Measurements from ENCODE around the gene HIP1. TPM values are rescaled to one million over a fixed set of nuclear protein-coding genes. Genes with fewer than 3 reads are reported as not detected.

HIP1 gene
- total RNA-seq, 1 donor from 2014 or later: 14.0 TPM

DNA sequence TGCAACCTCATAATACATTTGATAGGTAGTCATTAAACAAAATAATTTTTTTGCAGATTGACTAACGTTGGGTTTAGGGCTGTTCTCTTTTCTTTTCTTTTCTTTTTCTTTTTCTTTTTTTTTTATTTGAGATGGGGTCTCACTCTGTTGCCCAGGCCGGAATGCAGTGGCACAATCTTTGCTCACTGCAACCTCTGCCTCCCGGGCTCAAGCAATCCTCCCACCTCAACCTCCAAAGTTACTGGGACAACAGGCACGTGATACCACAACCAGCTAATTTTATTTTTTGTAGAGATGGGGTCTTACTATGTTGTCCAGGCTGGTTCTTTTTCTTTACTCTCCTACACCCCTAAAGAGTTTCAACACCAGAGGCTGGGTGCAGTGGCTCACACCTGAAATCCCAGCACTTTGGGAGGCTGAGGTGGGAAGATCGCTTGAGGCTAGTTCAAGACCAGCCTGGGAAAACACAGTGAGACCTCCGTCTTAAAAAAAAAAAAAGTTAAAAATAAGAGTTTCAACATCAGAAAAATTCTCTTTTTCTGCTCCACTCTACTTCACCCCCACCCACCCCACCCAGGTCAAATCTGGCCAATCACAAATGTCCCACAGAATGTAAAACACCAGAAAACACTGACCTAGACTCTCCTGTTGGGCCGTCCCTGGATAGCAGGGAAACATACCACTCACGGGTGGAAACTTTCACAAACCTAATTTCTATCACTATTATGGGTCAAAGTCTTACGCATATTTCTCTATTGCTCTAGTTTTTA, 3.0 kb downstream of the HIP1 start:
- Mint-ChIP-seq H3K27ac (ENCODE audit: unreplicated experiment) (no peak overlapping the region), H3K4me3 (ENCODE audit: unreplicated experiment) (no peak overlapping the region), H3K36me3 (ENCODE audit: low read depth, unreplicated experiment) (no peaks in the 10 kb centered on the region), H3K9me3 (ENCODE audit: unreplicated experiment) (peaks cover 2% of the 10 kb centered on the region), H3K4me1 (ENCODE audit: low read depth, unreplicated experiment) (peaks cover 11% of the 10 kb centered on the region), H3K27me3 (ENCODE audit: low read depth, unreplicated experiment) (peaks cover under 1% of the 10 kb centered on the region)
- H2AFZ ChIP-seq (ENCODE audit: low read depth, low read length): no peak overlapping the region
- no peak for TF ChIP-seq EZH2 (IDR thresholded peaks at IDR 0.05; ENCODE audit: insufficient read depth, low read length)
- TF ChIP-seq, protein P1, sequence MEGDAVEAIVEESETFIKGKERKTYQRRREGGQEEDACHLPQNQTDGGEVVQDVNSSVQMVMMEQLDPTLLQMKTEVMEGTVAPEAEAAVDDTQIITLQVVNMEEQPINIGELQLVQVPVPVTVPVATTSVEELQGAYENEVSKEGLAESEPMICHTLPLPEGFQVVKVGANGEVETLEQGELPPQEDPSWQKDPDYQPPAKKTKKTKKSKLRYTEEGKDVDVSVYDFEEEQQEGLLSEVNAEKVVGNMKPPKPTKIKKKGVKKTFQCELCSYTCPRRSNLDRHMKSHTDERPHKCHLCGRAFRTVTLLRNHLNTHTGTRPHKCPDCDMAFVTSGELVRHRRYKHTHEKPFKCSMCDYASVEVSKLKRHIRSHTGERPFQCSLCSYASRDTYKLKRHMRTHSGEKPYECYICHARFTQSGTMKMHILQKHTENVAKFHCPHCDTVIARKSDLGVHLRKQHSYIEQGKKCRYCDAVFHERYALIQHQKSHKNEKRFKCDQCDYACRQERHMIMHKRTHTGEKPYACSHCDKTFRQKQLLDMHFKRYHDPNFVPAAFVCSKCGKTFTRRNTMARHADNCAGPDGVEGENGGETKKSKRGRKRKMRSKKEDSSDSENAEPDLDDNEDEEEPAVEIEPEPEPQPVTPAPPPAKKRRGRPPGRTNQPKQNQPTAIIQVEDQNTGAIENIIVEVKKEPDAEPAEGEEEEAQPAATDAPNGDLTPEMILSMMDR (IDR thresholded peaks at IDR 0.05; ENCODE audit: insufficient read depth, low read depth, low read length): no peak
- H3K9me3 ChIP-seq (ENCODE audit: insufficient read depth, low read depth, low read length): no peaks in the 10 kb centered on the region
- H3K27me3 ChIP-seq (ENCODE audit: insufficient read depth, low read length): no peaks in the 10 kb centered on the region
- FAIRE-seq: no peak
- peaks cover 31% of the 10 kb centered on the region for H3K4me1 ChIP-seq (ENCODE audit: insufficient read depth, low read length)
- no peak overlapping the region for H3K4me2 ChIP-seq (ENCODE audit: low read length)
- H3K9ac ChIP-seq (ENCODE audit: low read length): no peak overlapping the region
- H3K79me2 ChIP-seq (ENCODE audit: insufficient read depth, low read length): peaks cover 3% of the 10 kb centered on the region
- no peak for DNase-seq (ENCODE audit: low read depth)
- no peak overlapping the region for H3K4me3 ChIP-seq (ENCODE audit: insufficient read depth, low read depth, low read length)
- no peak overlapping the region for H3K27ac ChIP-seq (ENCODE audit: low read depth, low read length)
- no peaks in the 10 kb centered on the region for H3K36me3 ChIP-seq (ENCODE audit: insufficient read depth, low read length)
- H4K20me1 ChIP-seq (ENCODE audit: insufficient read depth, low read length): no peaks in the 10 kb centered on the region

DNA sequence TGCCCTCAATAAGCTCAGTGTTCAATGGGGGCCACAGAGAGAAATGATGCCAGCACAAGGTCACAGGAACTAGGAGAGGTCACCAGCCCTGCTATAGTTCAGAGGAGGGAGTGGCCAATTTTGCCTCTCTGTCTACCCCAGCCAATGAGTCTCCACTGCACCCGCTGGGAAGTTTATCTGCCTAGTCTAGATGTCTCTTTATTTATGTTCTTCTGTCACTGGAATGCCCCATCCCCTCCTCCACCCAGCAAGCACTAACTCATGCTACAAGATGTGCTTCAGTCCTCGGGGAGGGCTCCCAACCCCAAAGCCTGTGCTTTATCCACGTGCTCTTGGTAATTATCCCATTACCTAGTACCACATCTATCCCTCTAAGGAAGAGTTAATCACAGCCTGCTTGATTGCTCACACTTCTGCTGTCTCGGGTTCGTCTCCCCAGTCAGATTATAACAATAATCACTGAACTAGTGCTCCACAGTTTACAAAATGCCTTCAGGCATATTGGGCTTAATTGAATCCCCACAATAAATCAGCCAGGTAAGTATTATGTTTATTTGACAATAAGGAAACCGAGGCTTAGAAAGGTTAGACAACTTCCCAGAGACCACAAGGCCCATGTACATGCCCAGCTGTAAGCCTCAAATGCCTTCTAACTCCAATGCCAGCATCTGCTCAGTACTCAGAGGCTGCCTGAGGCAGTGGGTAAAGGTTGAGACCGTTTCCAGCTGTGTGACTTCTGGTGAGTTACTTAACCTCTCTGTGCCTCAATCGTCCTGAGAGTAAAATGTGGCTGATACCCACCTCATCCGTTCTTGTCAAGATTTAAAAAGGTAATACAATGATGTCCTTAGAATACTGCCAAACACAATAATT, 3.9 kb downstream of the HIP1 start:
- peak overlapping the region; percentile 10 for H3K27ac ChIP-seq (ENCODE audit: low read depth, low read length)
- Mint-ChIP-seq H3K9me3 (ENCODE audit: unreplicated experiment) (peaks cover 2% of the 10 kb centered on the region), H3K4me1 (ENCODE audit: low read depth, unreplicated experiment) (peaks cover 12% of the 10 kb centered on the region), H3K27me3 (ENCODE audit: low read depth, unreplicated experiment) (no peaks in the 10 kb centered on the region), H3K27ac (ENCODE audit: unreplicated experiment) (no peak overlapping the region), H3K36me3 (ENCODE audit: low read depth, unreplicated experiment) (peaks cover 3% of the 10 kb centered on the region), H3K4me3 (ENCODE audit: unreplicated experiment) (no peak overlapping the region)
- no peak overlapping the region for H3K9ac ChIP-seq (ENCODE audit: low read length)
- H3K36me3 ChIP-seq (ENCODE audit: insufficient read depth, low read length): no peaks in the 10 kb centered on the region
- H3K27me3 ChIP-seq (ENCODE audit: insufficient read depth, low read length): no peaks in the 10 kb centered on the region
- H3K4me1 ChIP-seq (ENCODE audit: insufficient read depth, low read length): peaks cover 31% of the 10 kb centered on the region
- TF ChIP-seq EZH2 (IDR thresholded peaks at IDR 0.05; ENCODE audit: insufficient read depth, low read length): no peak
- TF ChIP-seq, protein P1 (IDR thresholded peaks at IDR 0.05; ENCODE audit: insufficient read depth, low read depth, low read length): no peak
- no peak overlapping the region for H3K4me3 ChIP-seq (ENCODE audit: insufficient read depth, low read depth, low read length)
- no peaks in the 10 kb centered on the region for H4K20me1 ChIP-seq (ENCODE audit: insufficient read depth, low read length)
- peak; percentile 62 for DNase-seq (ENCODE audit: low read depth)
- no peak for FAIRE-seq
- H3K9me3 ChIP-seq (ENCODE audit: insufficient read depth, low read depth, low read length): no peaks in the 10 kb centered on the region
- peak overlapping the region; percentile 28 for H3K4me2 ChIP-seq (ENCODE audit: low read length)
- no peak overlapping the region for H2AFZ ChIP-seq (ENCODE audit: low read depth, low read length)
- H3K79me2 ChIP-seq (ENCODE audit: insufficient read depth, low read length): peaks cover 3% of the 10 kb centered on the region

All from astrocyte (in vitro differentiated cells and primary cell).